Common myeloid progenitor, CD34-positive (primary cell): ENCODE measurements around the gene CFAP45.
A peak's percentile ranks its signal among the peaks of the same experiment; 100 is the strongest.

Experiments used
- CTCF ChIA-PET: fragments of 350-600 bp; sonication (Branson Sonifier 250); formaldehyde crosslinking; loops from one replicate; lab custom pipeline; 2021; ENCODE audit warnings: antibody characterized with exemption; lab: Charles Lee
- POLR2A ChIA-PET: fragments of 350-600 bp; sonication (Branson Sonifier 250); formaldehyde crosslinking; loops from one replicate; lab custom pipeline; 2021; ENCODE audit warnings: antibody characterized with exemption; lab: Charles Lee
- DNase-seq, 3 donors: peaks; one replicate each; pipeline versions ENCODE4 v3.0.0 to v3.0.0-alpha.2; 2013
- H3K27ac ChIP-seq, 2 experiments: 1 replicate in 1 of 2; 2 replicates in 1 of 2; pipeline ENCODE4 v1.7.0; 2013; ENCODE audit warnings: inconsistent platforms in 2 of 2, low read length in 2 of 2, mild to moderate bottlenecking in 2 of 2, low read depth in 1 of 2, moderate library complexity in 1 of 2; ENCODE audit not compliant: severe bottlenecking in 2 of 2, insufficient read depth in 1 of 2, poor library complexity in 1 of 2
- H3K27me3 ChIP-seq, 5 experiments: replicated peaks in 2 of 5; 1 replicate in 3 of 5; 2 replicates in 2 of 5; pipeline versions ENCODE4 v1.6.1 to v1.7.0; 2013; ENCODE audit warnings: low read length in 4 of 5, mild to moderate bottlenecking in 2 of 5, moderate library complexity in 2 of 5, inconsistent platforms in 1 of 5; ENCODE audit not compliant: insufficient read depth in 5 of 5, control insufficient read depth in 4 of 5
- H3K36me3 ChIP-seq, 4 experiments: 1 replicate in 2 of 4; 2 replicates in 2 of 4; pipeline versions ENCODE4 v1.6.1 to v1.7.0; 2013; ENCODE audit warnings: low read length in 3 of 4, control low read depth in 1 of 4, mild to moderate bottlenecking in 1 of 4; ENCODE audit not compliant: control insufficient read depth in 4 of 4, insufficient read depth in 4 of 4
- H3K4me1 ChIP-seq, 4 experiments: 1 replicate in 3 of 4; 2 replicates in 1 of 4; pipeline versions ENCODE4 v1.6.1 to v1.7.1; 2013; ENCODE audit warnings: low read length in 3 of 4, mild to moderate bottlenecking in 3 of 4, control low read depth in 1 of 4, inconsistent platforms in 1 of 4, moderate library complexity in 1 of 4; ENCODE audit not compliant: control insufficient read depth in 4 of 4, insufficient read depth in 4 of 4; ENCODE audit errors: control extremely low read depth in 1 of 4
- H3K4me3 ChIP-seq, 7 experiments: 1 replicate in 4 of 7; 2 replicates in 3 of 7; pipeline versions ENCODE4 v1.5.1 to v1.7.0; 2013; ENCODE audit warnings: mild to moderate bottlenecking in 7 of 7, low read length in 6 of 7, moderate library complexity in 6 of 7, inconsistent platforms in 2 of 7, low read depth in 2 of 7, control low read depth in 1 of 7; ENCODE audit not compliant: insufficient read depth in 4 of 7, control insufficient read depth in 1 of 7; ENCODE audit errors: extremely low read depth in 1 of 7
- H3K9me3 ChIP-seq, 5 experiments: 1 replicate in 4 of 5; 2 replicates in 1 of 5; pipeline versions ENCODE4 v1.6.1 to v1.7.1; 2013; ENCODE audit warnings: low read length in 4 of 5, mild to moderate bottlenecking in 2 of 5, inconsistent platforms in 1 of 5, low read depth in 1 of 5, moderate library complexity in 1 of 5; ENCODE audit not compliant: control insufficient read depth in 4 of 5, insufficient read depth in 2 of 5; ENCODE audit errors: control extremely low read depth in 1 of 5
- WGBS: methylation state at CpG from one replicate; pipeline ENCODE4 v1.1.5; 2013; ENCODE audit not compliant: insufficient coverage; 5-methylcytosine and 5-hydroxymethylcytosine counted together

Gene CFAP45

DNA sequence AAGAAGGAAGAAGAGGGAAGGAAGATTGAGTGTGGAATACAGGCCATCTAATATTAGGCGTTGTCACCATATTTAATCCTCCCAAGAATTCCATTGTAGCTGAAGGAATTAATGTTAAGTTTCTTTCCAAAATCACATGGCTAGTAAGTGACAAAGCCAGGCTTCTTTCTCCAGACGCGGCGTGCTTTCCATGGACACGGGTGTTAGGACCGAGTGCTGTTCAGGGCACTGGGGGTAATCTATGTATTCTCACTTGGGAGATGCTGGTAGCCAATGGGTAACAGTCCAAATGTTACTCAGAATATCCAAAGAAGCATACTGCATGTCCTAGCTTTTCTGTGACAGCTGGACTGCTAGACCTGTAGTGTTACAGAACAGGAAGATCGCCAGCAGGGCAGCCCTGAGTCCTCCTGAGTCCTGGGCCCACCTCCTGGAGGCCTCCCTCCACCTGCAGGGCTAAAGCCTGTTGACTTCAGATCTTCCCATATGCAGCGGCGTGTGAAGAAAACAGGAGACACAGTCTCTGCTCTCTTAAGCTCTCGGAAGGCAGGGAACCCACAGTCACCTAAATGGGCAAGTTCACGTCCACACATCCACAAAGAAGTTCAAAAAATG lies 40.1 kb upstream of the CFAP45 start:
- POLR2A ChIA-PET: no interaction called here
- H3K27me3 ChIP-seq: peaks cover 0 to 8% (median 0%) of the 10 kb centered on the region in 5 experiments
- CTCF ChIA-PET: interaction anchor here (0.8 to 9.8 kb wide), 14 partner anchors 10 to 145 kb away, joined by 3 to 108 read pairs (median 6); partner anchors contain the start of genes KCNJ9, SLAMF9 and TAGLN2
- DNase-seq: no peak
- no peak overlapping the region for H3K4me3 ChIP-seq
- peaks cover 8 to 49% (median 26%) of the 10 kb centered on the region in 4 experiments for H3K4me1 ChIP-seq
- WGBS: 100% methylated on average over 10 of the region's 11 CpGs
- no peak overlapping the region for H3K27ac ChIP-seq
- no peaks in the 10 kb centered on the region for H3K9me3 ChIP-seq
- H3K36me3 ChIP-seq: no peaks in the 10 kb centered on the region

DNA sequence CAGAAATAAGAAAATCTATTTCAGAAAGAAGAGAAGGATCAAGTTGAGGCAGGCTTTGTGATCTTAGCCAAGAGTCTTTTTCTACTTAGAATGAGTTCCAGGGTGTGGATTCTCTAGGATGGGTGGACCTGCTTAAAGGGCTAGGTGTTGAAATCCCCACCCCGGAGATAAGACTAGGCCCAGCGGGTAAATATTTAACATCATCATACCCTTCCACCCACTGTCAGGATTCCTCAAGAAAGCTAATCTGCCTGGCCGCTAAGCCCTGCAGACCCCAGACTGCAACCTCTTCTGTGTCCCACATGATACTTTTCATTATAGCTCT lies 39.7 kb upstream of the CFAP45 start:
- POLR2A ChIA-PET: no interaction called here

DNA sequence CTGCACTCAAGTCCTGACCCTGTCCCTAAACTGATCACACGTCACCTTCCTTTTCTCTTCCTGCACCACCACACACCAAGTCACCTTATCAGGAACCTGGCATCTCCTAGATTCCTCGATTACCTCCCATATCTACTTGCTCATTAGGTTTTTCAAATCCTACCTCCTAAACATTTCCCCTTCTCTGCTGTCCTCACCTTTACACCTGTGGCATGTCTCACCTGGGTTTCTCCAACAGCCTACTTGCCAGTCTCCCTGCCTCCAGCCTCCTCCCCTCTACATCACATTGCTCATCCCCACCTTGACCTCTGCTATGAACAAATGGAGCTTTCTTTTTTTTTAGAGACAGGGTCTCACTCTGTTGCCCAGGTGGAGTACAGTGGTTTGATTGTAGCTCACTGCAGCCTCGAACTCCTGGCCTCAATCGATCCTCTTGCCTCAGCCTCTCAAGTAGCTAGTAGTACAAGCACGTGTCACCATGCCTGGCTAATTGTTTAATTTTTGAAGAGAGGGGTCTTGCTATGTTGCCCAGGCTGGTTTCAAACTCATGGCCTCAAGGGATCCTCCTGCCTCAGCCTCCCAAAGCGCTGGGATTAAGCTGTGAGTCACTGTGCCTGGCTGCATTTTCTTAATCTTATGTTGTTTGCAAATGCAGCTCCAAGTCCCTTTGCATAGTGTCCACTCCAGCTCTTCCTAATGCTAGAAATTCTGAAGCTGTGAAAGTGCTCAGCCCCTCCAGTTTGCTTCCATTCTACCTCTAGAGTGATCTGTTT lies 39.1 kb upstream of the CFAP45 start:
- no peak overlapping the region for H3K4me3 ChIP-seq
- H3K9me3 ChIP-seq: no peaks in the 10 kb centered on the region
- peaks cover 0 to 2% (median 0%) of the 10 kb centered on the region in 4 experiments for H3K36me3 ChIP-seq
- ChIA-PET POLR2A (no interaction called here), CTCF (interaction anchor here (0.8 to 9.8 kb wide), 18 partner anchors 9 to 146 kb away, joined by 3 to 108 read pairs (median 5); partner anchors contain the start of genes KCNJ9, SLAMF9 and TAGLN2)
- no peak for DNase-seq
- H3K4me1 ChIP-seq: peaks cover 8 to 43% (median 23%) of the 10 kb centered on the region in 4 experiments
- no peak overlapping the region for H3K27ac ChIP-seq
- peaks cover 0 to 5% (median 0%) of the 10 kb centered on the region in 5 experiments for H3K27me3 ChIP-seq
- whole genome bisulfite sequencing: 93% methylated on average over 6 of the region's 6 CpGs

More for the DNA sequence above, 39.7 kb upstream of the CFAP45 start:
- Histone ChIP-seq H3K4me1 (peaks cover 8 to 44% (median 23%) of the 10 kb centered on the region in 4 experiments), H3K27ac (no peak overlapping the region), H3K9me3 (no peaks in the 10 kb centered on the region), H3K27me3 (peaks cover 0 to 5% (median 0%) of the 10 kb centered on the region in 5 experiments), H3K36me3 (no peaks in the 10 kb centered on the region), H3K4me3 (no peak overlapping the region)
- no peak for DNase-seq
- no CpG with 5 or more reads among the region's 3 CpGs for WGBS
- CTCF ChIA-PET: interaction anchor here (0.8 to 9.8 kb wide), 15 partner anchors 9 to 146 kb away, joined by 3 to 108 read pairs (median 6); partner anchors contain the start of genes KCNJ9, SLAMF9 and TAGLN2

DNA sequence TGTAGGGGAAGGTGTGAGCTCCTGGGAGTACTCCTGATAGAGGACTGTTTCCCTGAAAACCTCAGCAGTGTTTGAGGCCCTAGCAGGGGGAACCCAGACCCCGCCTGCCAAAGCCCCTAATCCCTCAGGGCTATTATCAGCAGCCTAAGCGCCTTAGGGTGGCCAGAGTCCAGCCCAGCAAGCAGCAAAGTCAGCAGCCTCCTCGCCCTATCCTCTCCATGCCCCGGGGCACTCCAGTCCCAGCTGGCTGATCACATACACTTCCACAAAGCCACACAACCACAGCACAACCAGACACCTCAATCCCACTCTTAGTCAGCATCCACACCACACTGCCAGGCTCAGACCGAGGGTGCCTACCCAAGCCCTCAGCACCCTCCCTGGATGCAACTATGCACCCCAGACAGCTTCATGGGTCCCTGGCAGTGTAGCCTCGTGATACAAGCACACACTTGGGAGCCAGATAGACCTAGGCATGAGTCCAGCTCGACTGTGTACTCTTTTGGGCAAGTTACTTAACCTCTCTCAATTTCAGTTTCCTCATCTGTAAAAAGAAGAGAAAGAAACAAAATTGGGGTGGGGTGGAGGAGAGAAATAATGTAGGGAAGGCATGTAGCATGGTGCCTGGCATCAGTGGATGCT lies 38.4 kb upstream of the CFAP45 start:
- H3K27ac ChIP-seq: no peak overlapping the region
- no peaks in the 10 kb centered on the region for H3K27me3 ChIP-seq
- WGBS: 74% methylated on average over 4 of the region's 7 CpGs
- DNase-seq: peak in 1 of 3 donors; percentile 15
- H3K36me3 ChIP-seq: peaks cover 0 to 2% (median 0%) of the 10 kb centered on the region in 4 experiments
- H3K4me1 ChIP-seq: peaks cover 8 to 43% (median 23%) of the 10 kb centered on the region in 4 experiments
- H3K9me3 ChIP-seq: no peaks in the 10 kb centered on the region
- H3K4me3 ChIP-seq: peak overlapping the region in 2 of 7 experiments; percentile 74 to 76
- CTCF ChIA-PET: interaction anchor here (0.9 to 9.8 kb wide), 13 partner anchors 8 to 106 kb away, joined by 3 to 108 read pairs (median 5); partner anchors contain the start of genes SLAMF9 and TAGLN2
- POLR2A ChIA-PET: no interaction called here

DNA sequence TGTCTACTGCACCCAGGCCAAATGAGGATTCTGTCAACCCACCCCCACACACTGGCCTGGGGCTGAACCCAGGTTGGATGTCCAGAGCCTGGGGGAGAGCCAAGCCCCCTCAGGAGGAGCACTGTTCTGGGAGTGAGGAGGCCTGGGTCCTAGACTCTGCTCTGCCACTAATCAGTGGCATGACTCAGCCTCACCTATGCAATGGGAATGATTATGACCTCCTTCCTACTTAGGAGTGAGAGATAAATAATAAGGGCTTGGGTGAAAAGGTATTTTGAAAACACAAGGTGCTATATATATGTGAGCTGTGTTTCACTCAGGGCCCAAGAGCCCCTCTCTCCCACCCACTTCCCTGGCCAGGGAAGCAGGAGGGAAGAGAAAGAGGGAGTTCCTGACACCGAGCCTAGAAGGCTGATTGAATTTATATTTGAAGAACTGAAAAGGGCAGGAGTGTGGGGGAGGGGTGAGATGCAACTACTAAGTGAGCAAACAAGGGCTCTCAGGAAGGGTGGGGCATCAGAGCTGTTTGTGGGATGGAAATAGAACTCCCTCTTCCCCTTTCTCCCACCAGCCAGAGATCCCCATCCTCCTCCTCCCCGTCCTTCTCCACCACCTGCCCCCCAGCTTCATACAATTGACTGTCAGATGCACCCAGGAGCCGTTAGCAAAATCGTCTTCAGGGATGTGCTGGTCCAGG lies 37.2 kb upstream of the CFAP45 start:
- H3K27ac ChIP-seq: no peak overlapping the region
- peaks cover 0 to 2% (median 0%) of the 10 kb centered on the region in 4 experiments for H3K36me3 ChIP-seq
- POLR2A ChIA-PET: no interaction called here
- H3K4me1 ChIP-seq: peaks cover 8 to 43% (median 23%) of the 10 kb centered on the region in 4 experiments
- H3K4me3 ChIP-seq: peak overlapping the region in 2 of 7 experiments; percentile 74 to 76
- no peaks in the 10 kb centered on the region for H3K9me3 ChIP-seq
- no peaks in the 10 kb centered on the region for H3K27me3 ChIP-seq
- CTCF ChIA-PET: interaction anchor here (1.2 to 9.8 kb wide), 10 partner anchors 10 to 148 kb away, joined by 3 to 108 read pairs (median 9); partner anchors contain the start of genes SLAMF9 and TAGLN2
- DNase-seq: peak in 1 of 3 donors; percentile 41
- WGBS: 7% methylated on average over 3 of the region's 4 CpGs

DNA sequence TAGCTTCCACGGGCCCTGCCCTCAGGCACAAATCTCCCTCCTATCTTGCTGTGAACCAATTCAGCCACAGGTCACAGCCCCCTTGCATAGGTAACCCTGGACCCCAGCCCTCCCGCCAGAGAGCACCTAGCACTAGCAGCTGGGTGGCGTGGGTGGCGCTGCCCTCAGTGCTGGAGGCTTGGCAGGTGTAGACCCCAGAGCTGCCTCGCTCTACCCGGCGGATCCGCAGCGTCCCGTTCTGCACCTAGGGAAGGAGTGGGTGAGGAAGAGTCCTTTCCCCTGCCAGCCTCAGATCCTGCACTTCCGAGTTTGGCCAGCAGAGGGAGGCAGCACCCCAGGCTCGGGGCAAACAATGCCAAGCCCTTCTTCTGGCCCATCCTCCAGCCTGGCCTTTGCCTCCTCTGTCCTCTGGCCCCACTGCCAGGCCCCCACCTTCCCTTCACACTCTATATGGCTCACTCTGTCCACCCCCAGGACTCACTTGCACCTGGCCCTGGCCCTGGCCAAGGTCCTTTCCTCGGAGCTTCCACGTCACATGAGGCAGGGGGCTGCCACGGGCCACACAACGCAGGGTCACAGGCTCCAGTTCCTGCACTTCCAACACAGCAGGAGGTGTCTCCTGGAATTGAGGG lies 36.4 kb upstream of the CFAP45 start:
- H3K4me3 ChIP-seq: peak overlapping the region in 1 of 7 experiments; percentile 74
- no peaks in the 10 kb centered on the region for H3K9me3 ChIP-seq
- ChIA-PET CTCF (interaction anchor here (0.6 to 9.8 kb wide), 19 partner anchors 9 to 149 kb away, joined by 3 to 108 read pairs (median 6); partner anchors contain the start of genes KCNJ9, SLAMF9 and TAGLN2), POLR2A (interaction anchor here (1.6 kb wide), 1 partner anchor 11 kb away, joined by 7 read pairs; the partner anchor contains the start of gene TAGLN2)
- peak; percentile 56 to 74 (median 66) for DNase-seq
- H3K27ac ChIP-seq: no peak overlapping the region
- H3K4me1 ChIP-seq: peaks cover 8 to 37% (median 23%) of the 10 kb centered on the region in 4 experiments
- WGBS: 30% methylated on average over 13 of the region's 16 CpGs
- H3K36me3 ChIP-seq: peaks cover 0 to 2% (median 0%) of the 10 kb centered on the region in 4 experiments
- no peaks in the 10 kb centered on the region for H3K27me3 ChIP-seq
